Superior temporal gyrus (tissue), 1 donor: Measurements from ENCODE around the gene SCRG1.

ENCODE experiments used
- DNase-seq: peaks from one replicate; pipeline ENCODE4 v3.0.0-alpha.2; 2016; ENCODE audit errors: extremely low spot score

Gene SCRG1

DNA sequence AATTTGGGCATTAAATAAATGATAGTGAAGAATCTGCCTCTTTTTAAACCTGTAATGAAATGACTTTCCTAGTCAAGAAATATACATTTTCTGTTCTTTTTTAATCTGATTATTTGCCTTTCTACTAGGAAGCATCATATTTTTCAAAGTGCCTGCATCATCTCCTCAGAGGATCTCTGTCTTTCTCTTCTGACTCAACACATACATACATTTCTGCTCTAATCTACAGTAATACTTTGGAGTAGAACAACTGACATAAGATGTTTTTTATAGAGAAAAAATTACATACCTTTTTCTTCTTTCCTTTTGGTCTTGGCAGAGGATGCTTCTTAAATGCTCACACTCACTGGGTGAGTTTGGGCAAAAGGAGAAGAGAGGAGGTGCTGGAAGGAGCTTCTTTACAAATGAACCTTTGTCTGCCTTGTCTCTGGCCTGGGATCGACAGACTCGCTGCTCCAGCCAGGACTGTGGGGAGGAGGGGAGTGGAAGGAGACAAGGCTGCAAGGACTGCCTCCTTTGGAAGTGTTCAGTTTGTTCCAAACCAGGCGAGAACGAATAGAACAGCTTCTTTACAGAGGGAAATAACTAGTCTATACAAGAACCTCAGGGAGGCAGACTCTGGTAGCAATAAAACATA is at the start of gene SCRG1:
Gene SCRG1, minus strand, starts transcription at position 338 of the 637 bp plus-strand sequence. CDS start 7,702 bp downstream, outside the sequence.
- DNase-seq, result peak; percentile 73

DNA sequence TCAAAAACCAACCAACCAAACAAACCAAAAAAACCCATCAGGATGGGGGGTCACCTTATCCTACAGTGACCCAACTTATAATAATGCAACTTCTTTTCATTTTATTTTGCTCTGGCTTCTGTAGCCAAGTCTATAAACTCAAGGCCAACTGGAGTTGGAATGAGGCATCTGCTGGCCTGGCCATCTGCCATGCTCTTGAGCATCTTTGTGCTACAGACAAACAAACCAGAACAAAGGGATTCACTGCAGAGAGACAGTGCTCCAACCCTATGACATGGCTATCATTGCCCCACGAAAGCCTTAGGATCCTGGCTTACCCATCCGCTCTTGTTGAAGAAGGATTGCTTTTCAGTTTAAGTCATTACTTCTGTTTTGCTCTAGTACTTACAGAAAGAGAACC is 49.2 kb upstream of the SCRG1 start:
- DNase-seq, result peak; percentile 88

DNA sequence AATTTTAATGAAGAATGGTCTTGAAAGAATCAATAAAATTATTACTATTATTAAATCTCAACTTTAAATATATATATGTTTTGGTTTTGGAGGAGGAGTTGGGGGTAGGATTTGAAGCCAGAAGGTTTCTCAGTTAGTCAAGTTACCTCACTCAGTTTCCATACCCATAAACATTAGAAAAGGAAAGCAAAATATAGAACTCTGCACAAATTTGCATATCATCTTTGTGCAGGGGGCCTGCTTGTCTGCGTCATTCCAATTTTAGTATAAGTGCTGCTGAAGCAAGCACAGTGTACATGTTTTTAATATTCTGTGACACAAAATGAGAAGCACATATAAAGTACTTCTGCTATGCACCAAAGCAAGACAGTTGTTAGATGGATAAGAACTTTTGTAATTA is 47.5 kb upstream of the SCRG1 start:
- no peak for DNase-seq

DNA sequence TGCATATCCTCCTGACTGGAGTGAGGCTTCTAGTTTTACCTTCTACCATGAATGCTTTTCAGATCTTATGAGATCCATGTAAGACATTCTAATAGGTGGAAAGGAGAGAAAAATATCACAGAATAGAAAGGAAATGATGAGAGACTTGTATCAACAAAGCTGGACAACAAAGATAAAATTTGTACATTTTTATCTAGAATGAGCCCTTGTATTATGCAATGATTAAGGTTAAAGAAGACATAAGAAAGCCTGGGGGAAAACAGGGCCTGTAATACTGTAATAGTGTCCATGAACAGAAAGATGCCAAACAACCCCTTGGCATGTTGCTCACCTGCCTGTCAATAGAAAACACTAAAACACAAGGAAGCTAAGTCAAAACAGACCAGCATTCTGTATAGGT is 44.2 kb upstream of the SCRG1 start:
- DNase-seq, result no peak

DNA sequence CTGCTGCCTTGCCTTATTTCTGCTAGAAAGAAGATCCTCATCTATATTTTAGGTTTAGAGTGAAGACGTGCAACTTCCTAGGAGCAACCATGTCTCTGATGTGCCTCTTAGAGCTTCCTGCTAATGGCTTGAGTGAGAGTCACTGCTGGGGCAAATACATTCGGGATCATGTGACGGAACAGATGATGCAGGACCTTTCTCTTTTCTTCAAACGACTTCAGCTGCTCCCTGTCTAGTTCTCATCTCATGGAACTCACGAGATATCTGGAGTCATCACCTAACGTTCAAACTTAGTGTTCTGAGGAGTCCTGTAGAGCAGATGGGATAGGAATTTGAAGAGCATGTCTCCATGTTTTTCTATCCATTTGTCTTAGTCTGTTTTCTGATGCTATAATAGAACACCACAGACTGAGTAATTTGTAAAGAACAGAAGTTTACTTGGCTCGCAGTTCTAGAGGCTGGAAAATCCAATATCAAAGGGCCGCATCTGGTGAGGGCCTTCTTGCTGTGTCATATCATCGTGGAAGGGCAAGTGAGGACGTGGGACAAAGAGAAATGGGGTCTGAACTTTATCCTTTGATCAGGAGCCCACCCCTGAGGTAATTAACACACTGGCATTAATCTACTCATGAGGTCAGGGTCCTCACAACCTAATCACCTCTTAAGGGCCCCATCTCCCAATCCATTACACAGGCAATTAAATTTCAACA is 43.5 kb upstream of the SCRG1 start:
- DNase-seq, result no peak

DNA sequence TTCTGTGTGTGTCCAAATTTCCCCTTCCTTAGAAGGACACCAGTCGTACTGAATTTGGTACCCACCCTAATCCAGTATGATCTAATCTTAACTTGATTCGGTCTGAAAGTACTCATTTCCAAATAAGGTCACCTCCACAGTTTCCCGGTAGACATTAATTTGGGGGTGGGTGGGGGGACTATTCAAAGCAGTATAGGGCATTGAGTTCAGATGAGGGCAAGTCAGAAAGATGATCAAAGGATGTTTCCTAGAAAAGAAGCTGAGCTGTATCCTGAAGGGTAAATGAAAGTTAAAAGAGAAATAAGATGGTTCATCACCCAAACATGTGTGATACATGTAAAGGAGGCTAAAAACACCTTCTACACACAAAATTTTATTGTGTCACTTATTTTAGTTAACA is 42.0 kb upstream of the SCRG1 start:
- no peak for DNase-seq

DNA sequence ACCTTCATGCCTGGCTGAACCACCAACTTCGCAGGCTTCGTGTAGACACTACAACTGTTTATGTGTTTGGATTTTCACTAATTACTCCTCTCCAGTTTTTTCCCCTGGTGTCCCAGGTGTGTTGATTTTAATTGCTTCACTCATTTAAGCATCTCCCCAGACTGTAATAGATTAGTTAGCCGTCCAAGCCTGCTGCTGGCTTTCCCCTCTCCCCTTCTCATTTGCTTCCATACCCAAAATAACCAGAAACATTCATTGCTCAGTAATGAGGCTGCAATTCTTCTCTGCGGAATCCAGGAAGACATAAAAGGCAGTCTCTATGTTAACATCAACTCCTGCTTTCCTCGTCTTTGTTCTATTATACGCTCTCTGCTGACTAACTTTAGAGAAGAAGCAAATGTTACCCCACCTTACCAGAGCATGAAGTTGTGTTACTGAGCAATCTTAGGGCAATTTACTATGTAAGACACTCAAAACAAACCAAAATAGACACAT is 37.9 kb upstream of the SCRG1 start:
- DNase-seq, result no peak

DNA sequence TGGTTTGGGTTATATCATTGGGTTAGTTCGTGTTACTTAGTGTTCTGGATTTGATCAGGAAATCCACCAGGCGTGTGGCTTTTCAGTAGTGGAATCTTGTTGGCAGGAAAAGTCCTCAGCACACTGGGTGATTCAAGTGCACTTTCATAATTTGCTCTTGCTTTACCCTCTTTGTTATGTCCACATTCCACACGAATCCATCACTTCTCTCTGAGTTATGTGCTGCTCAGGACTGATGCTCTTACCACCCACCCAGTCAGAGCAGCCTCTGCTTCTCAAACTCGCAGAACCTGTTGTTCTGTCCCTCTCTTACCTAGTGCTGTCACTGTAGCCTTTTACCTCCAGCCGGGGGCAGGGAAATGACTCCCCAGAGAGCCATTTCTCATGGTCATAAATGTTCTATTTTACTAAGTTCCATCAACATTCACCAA is 37.2 kb upstream of the SCRG1 start:
- no peak for DNase-seq

DNA sequence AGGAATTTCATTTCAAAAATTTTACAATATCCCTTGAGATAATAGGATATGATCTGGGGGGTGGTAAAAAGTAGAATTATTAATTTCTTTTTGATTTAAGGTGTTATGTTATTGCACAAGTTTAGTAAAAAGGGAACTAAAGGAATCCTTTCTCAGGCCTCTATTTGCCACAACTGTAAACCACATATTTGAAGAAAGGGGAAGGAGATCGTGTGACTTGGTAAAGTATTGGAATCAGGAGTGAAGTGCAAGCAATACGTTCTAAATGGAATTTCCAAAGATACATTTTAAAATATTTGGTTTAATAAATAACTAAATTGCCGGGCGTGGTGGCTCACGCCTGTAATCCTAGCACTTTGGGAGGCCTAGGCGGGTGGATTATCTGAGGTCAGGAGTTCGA is 35.3 kb upstream of the SCRG1 start:
- DNase-seq, result no peak

DNA sequence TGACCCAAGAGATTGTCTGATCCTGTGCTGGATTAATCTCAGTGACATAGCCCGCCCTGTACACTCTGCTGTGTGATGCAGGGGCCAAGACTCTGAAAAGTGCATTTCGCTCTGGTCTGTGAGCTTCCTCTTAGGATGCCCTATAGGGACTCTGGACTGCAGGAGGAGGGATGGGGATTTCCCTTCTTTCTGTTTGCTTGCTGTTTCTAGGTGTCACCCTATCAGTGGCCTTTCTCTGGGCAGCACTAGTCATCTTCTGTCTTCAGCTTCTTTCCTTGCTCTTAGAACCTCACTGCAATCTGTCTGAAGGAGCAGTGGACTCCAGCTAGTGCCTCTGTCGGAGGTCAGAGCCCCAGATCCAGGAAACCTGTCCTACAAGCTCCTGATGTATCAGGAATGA is 34.5 kb upstream of the SCRG1 start:
- DNase-seq, result no peak

DNA sequence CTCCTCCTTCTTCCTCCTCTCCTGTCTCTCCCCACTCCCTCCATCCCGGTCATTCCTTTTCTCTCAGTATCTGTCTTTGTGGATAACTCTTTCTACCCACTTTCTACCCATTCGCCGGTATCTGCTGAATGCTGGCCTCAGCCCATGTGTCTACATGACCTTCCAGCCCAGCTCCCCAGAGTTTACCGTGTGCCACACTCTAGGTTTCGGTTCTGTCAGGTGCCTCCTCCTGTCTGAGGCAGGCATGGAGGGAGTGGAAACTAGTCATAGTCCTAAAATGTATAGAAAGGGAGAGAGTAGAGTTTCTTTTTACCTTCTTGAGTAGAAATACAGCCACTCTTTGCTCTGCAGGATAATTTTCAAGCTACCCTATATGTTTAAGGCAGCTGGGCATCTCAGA is 33.5 kb upstream of the SCRG1 start:
- no peak for DNase-seq

DNA sequence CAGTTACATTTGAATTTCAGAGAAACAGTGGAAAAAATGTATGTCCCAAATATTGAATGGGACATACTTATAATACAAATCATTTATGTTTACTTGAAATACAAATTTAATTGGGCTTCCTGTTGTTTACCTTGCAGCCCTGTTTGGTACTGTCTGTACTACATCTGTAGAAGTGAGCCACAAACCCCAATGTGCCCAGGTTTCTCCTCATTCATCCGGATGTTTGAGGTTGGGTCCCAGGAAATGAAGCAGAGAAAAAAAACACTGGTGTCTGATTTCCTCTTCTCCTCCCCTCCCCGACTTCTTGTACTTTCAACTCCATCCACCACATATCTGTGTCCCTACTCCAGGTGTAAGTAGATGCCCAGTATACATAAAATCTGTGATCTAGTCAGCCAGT is 27.1 kb upstream of the SCRG1 start:
- no peak for DNase-seq

DNA sequence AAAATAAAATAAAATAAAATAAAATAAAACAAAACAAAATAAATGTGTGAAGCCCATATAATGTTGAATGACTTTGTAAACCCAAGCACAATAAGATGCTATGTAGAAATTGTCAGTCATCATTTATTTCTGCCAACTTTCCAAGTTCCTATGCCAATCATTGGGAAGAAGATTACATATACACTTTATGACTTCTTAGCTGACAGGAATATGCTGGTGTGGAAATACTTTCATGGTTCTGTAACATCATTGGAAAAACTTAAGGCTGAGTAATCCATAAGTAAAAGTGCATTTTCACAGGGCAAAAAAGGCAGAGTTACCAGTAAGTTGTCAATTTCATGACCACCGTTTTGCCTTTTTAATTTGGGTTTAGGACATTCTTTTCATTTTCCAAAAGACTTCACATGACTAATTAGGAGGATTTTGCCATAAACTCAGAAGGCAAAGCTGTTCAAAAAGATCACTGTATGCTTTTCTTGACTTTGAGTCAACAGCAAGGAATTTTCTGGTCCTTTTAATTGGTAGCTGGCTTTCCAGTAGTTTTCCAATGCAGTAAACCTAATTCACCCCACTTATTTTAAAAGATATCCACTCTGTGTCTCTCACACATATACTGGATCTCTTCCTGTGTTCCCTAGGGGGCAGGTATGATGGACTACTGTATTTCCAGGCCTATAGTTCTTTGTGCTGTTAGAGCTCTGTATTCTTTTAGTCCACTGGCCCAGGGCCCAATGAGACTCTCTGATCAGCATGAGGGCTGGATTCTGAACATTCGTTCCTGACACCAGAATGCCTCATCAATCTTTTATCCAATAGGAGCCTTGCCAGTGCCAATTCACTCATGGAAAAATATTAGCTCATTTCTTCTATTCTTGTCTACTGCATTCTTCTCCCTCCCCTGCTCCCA is 26.2 kb upstream of the SCRG1 start:
- DNase-seq, result no peak

DNA sequence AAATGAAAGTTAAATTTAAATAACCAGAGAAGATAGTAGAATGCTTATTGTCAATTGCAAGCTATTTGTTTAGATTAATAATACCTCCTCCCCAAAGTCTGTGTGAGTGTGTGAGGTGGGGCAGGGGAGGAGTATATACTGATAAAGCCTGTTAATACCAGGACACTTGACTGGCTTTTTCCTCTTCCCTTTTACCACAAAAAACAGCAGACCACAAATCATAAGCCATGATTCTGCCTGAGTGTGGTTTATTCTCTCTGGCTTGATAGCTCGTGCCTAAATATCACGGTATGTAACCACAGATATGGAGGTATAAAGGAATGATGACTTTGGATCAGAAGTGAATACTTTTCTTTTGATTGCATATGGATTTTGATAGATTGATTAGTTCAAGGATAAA is 21.9 kb upstream of the SCRG1 start:
- DNase-seq, result no peak

DNA sequence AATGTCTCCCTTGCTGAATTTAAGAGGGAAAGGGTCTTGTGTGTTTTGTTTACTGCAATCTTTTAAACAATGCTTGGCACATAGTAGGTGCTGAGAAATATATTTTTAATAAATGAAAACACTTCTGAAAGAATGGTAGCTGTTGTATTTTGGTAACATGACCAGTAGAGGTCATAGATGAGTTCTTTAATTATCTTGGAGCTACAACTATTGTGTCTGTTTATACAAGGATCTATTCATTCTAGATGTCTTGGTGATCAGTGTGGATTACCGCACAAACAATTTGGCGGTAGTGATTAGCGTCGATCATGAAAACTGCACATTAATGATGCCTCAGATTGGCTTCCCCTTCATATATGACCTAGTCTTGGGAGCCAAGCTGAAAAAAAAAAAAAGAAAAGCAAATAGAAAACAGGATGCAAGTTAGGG is 21.4 kb upstream of the SCRG1 start:
- peak; percentile 79 for DNase-seq

DNA sequence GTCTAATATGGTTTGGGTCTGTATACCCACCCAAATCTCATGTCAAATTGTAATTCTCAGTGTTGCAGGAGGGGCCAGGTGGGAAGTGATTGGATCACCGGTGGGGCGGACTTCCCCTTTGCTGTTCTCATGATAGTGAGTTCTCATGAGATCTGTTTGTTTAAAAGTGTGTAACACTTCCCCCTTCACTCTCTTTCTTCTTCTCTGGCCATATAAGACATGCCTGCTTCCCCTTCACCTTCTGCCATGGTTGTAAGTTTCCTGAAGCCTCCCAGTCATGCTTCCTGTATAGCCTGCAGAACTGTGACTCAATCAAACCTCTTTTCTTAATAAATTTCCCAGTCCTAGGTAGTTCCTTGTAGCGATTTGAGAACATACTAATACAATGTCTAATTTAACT is 19.7 kb upstream of the SCRG1 start:
- DNase-seq, result no peak

DNA sequence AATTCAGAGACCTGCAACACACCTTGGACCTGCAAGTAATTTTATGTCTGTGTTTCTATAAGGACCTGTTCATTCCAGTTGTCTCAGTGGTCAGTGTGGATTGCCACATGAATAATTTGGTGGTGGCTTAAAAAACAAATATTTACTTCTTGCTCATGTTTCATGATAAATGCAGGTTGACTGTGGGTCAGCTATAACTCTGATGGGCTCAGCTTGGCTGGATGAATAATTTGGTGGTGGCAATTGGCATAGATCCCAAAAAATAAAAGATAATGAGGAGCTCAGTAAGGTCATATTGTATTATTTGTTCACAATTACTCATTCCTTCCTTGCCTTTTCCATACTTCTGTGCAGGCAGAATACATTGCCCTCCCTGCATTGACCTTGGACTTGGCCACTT is 18.9 kb upstream of the SCRG1 start:
- DNase-seq, result no peak

DNA sequence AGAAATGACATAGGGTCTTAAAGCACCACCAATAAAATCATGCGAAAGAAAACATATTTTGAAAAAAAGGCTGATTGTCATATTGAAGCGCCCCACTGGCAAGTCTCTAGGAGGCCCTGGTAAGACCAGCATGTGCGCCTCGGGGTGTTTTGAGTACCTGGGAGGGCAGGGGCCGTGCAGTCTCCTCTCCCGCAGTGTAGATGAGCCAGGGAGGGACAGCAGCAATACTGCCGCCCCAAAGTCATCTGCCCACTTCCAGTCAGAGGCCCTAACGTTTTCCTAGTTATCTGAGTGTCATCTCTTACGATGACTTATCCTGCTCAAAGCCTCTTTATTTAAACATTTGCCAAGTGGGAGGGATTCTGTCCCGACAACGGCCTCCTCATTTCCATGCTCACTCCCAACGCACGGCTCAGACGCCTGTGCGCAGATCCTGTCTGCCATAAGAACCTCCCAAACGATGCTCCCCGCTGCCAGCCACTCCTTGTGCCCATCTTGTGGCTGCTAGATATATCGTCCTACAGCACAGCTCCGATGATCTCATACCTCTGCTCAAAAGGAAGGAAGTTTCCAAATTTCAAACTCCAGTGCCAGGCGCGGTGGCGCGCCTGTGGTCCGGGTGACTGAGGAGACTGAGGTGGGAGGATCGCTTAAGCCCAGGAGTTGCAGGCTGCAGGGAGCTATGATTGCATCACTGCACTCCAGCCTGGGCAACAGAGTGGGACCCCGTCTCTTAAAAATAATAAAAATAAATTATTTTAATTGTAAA is 17.2 kb upstream of the SCRG1 start:
- no peak for DNase-seq

DNA sequence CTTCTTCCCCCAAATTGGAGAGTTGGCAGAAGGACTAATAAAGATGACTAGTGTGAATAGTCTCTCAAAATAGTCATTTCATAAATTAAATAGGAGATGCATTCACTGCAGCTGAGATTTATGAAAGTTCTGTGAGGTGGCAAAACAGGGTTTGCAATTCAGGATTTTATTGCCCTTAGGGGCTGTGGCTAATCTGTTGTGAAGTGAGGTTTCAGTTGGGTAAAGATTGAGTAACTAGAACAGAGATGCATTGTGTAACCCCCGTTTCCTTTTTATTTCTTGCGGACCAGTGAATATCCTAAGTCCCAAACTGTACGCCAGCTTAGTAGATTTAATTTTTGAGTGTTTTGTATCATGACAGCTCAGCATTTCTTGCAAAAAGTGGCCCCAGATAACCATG is 16.2 kb upstream of the SCRG1 start:
- peak; percentile 46 for DNase-seq

DNA sequence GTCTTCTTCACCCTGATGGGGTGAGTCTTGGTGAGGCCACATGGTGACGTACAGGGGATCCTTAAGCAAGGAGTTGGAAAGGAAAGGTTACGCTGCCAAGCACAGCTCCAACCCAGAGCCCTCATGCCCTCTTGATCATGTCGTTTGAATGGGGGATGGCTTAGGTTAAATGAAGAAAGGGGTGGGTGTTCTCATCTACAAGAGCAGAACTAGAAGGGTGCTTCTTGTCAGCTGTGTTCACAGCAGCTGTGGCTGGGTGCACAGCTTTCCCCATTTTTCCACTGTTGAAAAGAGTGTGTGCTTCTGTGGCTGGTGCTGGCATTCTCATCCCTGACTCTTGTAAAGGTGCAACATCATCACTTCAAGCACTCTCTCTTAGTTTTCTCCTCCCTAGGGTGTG is 15.5 kb upstream of the SCRG1 start:
- DNase-seq, result peak; percentile 20

DNA sequence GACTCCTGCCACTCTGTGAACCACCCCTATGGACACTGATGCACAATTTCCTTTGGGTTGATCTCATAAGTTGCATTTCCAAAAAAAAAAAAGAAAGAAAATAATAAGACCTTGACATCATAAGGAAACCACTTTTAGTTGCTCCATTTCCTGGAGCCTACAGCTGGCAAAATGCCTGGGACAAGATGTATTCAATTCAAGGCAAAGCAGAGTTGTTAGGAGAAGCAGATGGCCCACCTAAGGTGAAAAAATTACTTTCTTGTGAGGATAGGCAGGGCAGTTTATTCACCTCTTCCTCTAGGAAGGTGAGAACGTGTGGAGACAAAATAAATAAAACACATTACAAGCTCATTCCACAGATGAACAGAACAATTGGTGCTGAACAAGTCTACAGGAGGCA is 14.1 kb upstream of the SCRG1 start:
- no peak for DNase-seq
